Left lung (tissue), 10 donors: ENCODE measurements around the gene WAC. TPM values are rescaled to one million over a fixed set of nuclear protein-coding genes. Genes with fewer than 3 reads are reported as not detected.
"Not testable (repeated sequence)": the region's sequence is repeated elsewhere in the genome, so short reads cannot be mapped to it uniquely, and the experiment has no call there.

Experiments used
- ATAC-seq: fragments of 200-7000 bp; cut with Tn5 transposase; one replicate; pipeline ENCODE4 v1.9.1; 2020; ENCODE audit warnings: moderate library complexity
- DNase-seq, 4 donors: peaks; one replicate each; pipeline ENCODE4 v3.0.0-alpha.2; 2013 to 2020
- H3K27ac ChIP-seq, 2 donors: fragments of 200-600 bp; sonication (generic) in 1 of 2; one replicate each; pipeline versions ENCODE4 v1.5.0 to v1.8.0; 2020 to 2021
- H3K27me3 ChIP-seq, 2 donors: fragments of 200-600 bp; sonication (generic) in 1 of 2; one replicate each; pipeline versions ENCODE4 v1.5.0 to v1.8.0; 2020 to 2021
- H3K36me3 ChIP-seq, 2 donors: fragments of 200-600 bp; sonication (generic) in 1 of 2; one replicate each; pipeline versions ENCODE4 v1.5.0 to v1.8.0; 2020 to 2021
- H3K4me1 ChIP-seq, 2 donors: fragments of 200-600 bp; one replicate each; pipeline ENCODE4 v1.8.0; 2021
- H3K4me3 ChIP-seq, 2 donors: fragments of 200-600 bp; sonication (generic) in 1 of 2; one replicate each; pipeline versions ENCODE4 v1.5.0 to v1.8.0; 2020 to 2021; ENCODE audit warnings: mild to moderate bottlenecking in 1 of 2
- H3K9me3 ChIP-seq, 2 donors: fragments of 200-600 bp; sonication (generic) in 1 of 2; one replicate each; pipeline versions ENCODE4 v1.5.0 to v1.8.0; 2020 to 2021
- CTCF ChIP-seq, 2 donors: fragments of 200-600 bp; sonication (generic) in 1 of 2; IDR thresholded peaks; one replicate each; pipeline versions ENCODE4 v1.5.0 to v1.8.0; 2021; ENCODE audit warnings: antibody characterized with exemption in 2 of 2
- intact Hi-C, 2 donors: fragments of 100-400 bp; cut with DNase I; formaldehyde crosslinking; loops; one replicate each; pipeline versions ENCODE4 v1.11.2 to v1.14.2; 2022
- polyA plus RNA-seq, 6 donors: library from polyadenylated mRNA; unstranded; fragments of 120-200 nt; gene quantifications; one replicate each; pipeline ENCODE4 v1.2.1, GENCODE V29; 2013; ENCODE audit not compliant: insufficient read length in 6 of 6
- total RNA-seq, 2 donors: library from RNA; stranded (reverse); fragmentation: NEBNext Ultra II Directional; extraction: Animal tissue kit (Norgen Biotek cat#: 25700); gene quantifications; one replicate each; pipeline ENCODE4 v1.2.1, GENCODE V29; 2021
- donor health status: DM: no; HTN: yes; CAD: no.
- donor health status: DM: no; HTN: no; CAD: no.

Gene WAC
- total and polyA plus RNA-seq, 8 donors, result 90.7 to 171 (median 146) TPM

GRCh38 chr10:28494420-28494819 is 38.5 kb upstream of the WAC start:
- no peak overlapping the region for H3K27ac ChIP-seq
- intact Hi-C loops, result no loop called here

DNA sequence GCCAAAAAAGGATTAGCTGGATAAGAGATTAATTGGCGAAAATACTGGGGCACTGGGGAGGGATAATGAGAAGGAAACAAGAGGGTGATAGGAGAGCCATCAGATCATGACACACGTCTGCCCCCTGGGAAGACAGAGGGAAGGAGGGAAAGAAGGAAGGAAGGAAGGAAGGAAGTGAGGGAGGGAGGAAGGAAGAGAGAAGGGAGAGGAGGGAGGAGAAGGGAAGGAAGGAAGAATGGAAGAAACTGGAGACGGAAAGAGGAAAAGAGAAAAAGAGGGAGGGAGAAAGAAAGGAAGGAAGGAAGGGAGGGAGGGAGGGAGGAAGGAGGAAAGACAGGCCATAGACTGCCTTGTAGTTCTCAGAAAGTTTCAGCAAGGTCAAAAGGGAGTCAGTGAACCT is 37.8 kb upstream of the WAC start:
- Histone ChIP-seq H3K9me3 (no peaks in the 10 kb centered on the region), H3K4me3 (no peak overlapping the region), H3K36me3 (no peaks in the 10 kb centered on the region), H3K27me3 (no peaks in the 10 kb centered on the region), H3K27ac (no peak overlapping the region), H3K4me1 (peaks cover 0 to 40% of the 10 kb centered on the region in 2 donors)
- DNase-seq, result no peak
- ATAC-seq, result no peak
- intact Hi-C loops, result no loop called here
- no peak for TF ChIP-seq CTCF (IDR thresholded peaks at IDR 0.05)

More at GRCh38 chr10:28494420-28494819, 38.5 kb upstream of the WAC start:
- Histone ChIP-seq H3K4me3 (no peak overlapping the region), H3K36me3 (no peaks in the 10 kb centered on the region), H3K4me1 (peaks cover 0 to 41% of the 10 kb centered on the region in 2 donors), H3K27me3 (no peaks in the 10 kb centered on the region), H3K9me3 (no peaks in the 10 kb centered on the region)
- TF ChIP-seq CTCF (IDR thresholded peaks at IDR 0.05), result no peak
- no peak for DNase-seq
- no peak for ATAC-seq

DNA sequence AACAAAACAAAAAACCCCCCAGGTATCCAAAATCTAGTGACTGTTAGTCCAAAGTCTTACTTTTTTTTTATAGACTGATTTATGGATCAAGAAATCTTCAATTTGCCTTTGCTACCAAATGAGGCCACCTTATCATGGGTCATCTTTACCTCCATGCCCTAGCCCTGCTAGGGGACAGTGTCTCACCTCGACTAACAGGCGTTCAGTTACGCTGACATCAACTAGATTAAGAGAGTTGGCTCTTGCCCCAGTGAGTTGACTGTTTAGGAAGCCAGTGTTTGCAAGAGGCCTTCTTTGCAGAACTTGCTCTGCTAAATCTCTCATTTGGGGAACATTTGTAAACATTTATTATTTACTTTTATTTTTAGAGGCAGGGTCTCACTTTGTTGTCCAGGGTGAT is 36.9 kb upstream of the WAC start:
- H3K36me3 ChIP-seq, result no peaks in the 10 kb centered on the region
- H3K27ac ChIP-seq, result no peak overlapping the region
- no peak for DNase-seq
- H3K9me3 ChIP-seq, result no peaks in the 10 kb centered on the region
- no peak for ATAC-seq
- intact Hi-C loops, result no loop called here
- no peak overlapping the region for H3K4me3 ChIP-seq
- H3K27me3 ChIP-seq, result no peaks in the 10 kb centered on the region
- no peak for TF ChIP-seq CTCF (IDR thresholded peaks at IDR 0.05)
- peaks cover 0 to 31% of the 10 kb centered on the region in 2 donors for H3K4me1 ChIP-seq

DNA sequence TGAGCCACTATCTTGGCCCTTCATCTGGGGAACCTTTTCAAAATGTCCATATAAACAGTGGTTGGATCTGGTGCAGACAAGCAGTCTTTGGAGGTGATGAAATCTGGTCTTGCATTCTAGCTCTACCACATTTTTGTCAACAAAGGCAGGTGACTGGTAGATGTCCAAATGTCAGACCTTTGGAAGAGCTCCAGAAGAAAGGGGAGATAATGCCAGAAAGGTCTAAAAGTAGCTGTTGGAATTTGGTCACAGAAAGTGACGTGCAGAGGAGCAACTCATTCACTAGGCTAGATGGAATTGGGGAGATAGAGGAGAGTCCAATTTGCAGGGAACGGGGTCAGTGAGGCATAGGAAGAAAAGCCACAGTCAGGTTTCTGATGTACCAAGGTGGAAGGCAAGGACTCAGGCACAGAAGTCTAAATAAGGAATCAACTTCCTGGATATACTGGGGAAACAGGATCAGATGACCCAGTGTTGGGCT is 36.4 kb upstream of the WAC start:
- TF ChIP-seq CTCF (IDR thresholded peaks at IDR 0.05), result no peak
- DNase-seq (no peak), ATAC-seq (peak; percentile 29)
- intact Hi-C loops, result no loop called here
- Histone ChIP-seq H3K4me1 (peaks cover 0 to 26% of the 10 kb centered on the region in 2 donors), H3K27me3 (no peaks in the 10 kb centered on the region), H3K36me3 (no peaks in the 10 kb centered on the region), H3K9me3 (no peaks in the 10 kb centered on the region), H3K27ac (no peak overlapping the region), H3K4me3 (no peak overlapping the region)

GRCh38 chr10:28497313-28498126 is 35.4 kb upstream of the WAC start:
- Histone ChIP-seq H3K9me3 (no peaks in the 10 kb centered on the region), H3K27me3 (no peaks in the 10 kb centered on the region), H3K4me3 (no peak overlapping the region), H3K36me3 (no peaks in the 10 kb centered on the region), H3K4me1 (peaks cover 0 to 18% of the 10 kb centered on the region in 2 donors), H3K27ac (no peak overlapping the region)
- intact Hi-C loops, result no loop called here
- ATAC-seq (no peak), DNase-seq (no peak)
- no peak for TF ChIP-seq CTCF (IDR thresholded peaks at IDR 0.05)

DNA sequence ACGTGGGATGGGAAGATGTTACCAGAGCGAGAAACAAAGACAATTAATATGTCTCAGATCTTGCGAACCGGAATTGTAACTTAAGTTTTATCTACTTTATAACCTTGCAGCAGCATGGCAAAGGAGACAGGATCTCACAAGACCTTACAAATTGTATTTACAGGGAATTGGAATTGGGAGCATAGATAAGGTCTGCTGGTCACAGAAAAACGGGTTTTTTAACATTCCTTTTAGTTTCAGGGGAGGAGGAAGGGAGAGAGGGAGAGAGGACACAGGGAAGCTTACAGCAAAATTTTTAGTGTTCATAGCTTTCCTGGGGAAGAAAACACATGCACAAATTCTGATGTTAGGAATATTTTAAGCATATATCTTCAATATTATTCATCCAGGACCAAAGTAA is 32.7 kb upstream of the WAC start:
- intact Hi-C loops, ATAC-seq, H3K9me3 ChIP-seq, H3K4me3 ChIP-seq, H3K27ac ChIP-seq, H3K36me3 ChIP-seq, DNase-seq, H3K4me1 ChIP-seq, H3K27me3 ChIP-seq: not testable (repeated sequence)
